Cardiac fibroblast (primary cell): Measurements from ENCODE around the gene PSAP.

Experiments
- DNase-seq, 2 donors: peaks; one replicate each; pipeline versions ENCODE4 v3.0.0 to v3.0.0-alpha.2; 2010; ENCODE audit warnings: low read depth in 2 of 2
- H3K4me3 ChIP-seq, 2 donors: replicated peaks in 1 of 2; 1 replicate in 1 of 2; 2 replicates in 1 of 2; pipeline ENCODE4 v1.5.1; 2011; ENCODE audit warnings: low read depth in 2 of 2, low read length in 2 of 2, mild to moderate bottlenecking in 2 of 2, moderate library complexity in 1 of 2
- CTCF ChIP-seq: IDR thresholded peaks from one replicate; pipeline ENCODE4 v1.5.1; 2011; ENCODE audit warnings: low read depth, mild to moderate bottlenecking, low read length, inconsistent platforms

The PSAP gene

GRCh38 chr10:71821909-71822763 is 28.9 kb downstream of the PSAP start:
- no peak for TF ChIP-seq CTCF
- no peak for DNase-seq
- no peak overlapping the region for H3K4me3 ChIP-seq

- no peak for DNase-seq
- no peak overlapping the region for H3K4me3 ChIP-seq
- TF ChIP-seq CTCF, result no peak
Measured at GRCh38 chr10:71820966-71821365, 30.1 kb downstream of the PSAP start.

- DNase-seq, result no peak
- H3K4me3 ChIP-seq, result no peak overlapping the region
- no peak for TF ChIP-seq CTCF
Measured at GRCh38 chr10:71819985-71820384, 31.1 kb downstream of the PSAP start.

GRCh38 chr10:71819441-71819861 is 31.6 kb downstream of the PSAP start:
- no peak overlapping the region for H3K4me3 ChIP-seq
- TF ChIP-seq CTCF, result no peak
- DNase-seq, result no peak

- no peak for TF ChIP-seq CTCF
- H3K4me3 ChIP-seq, result no peak overlapping the region
- DNase-seq, result no peak
Measured at GRCh38 chr10:71818674-71819260, 32.3 kb downstream of the PSAP start.

GRCh38 chr10:71817831-71818655 is 33.0 kb downstream of the PSAP start:
- TF ChIP-seq CTCF, result no peak
- DNase-seq, result no peak
- H3K4me3 ChIP-seq, result no peak overlapping the region
